ENCODE results near the gene INMT. TPM values are rescaled to one million over a fixed set of nuclear protein-coding genes. Genes with fewer than 3 reads are reported as not detected.

Gene INMT
- total and polyA plus RNA-seq, 10 donors = 3.2 to 40.3 (median 15.6) TPM

GRCh38 chr7:30789334-30789711 is 37.4 kb downstream of the INMT start:
- 37 to 84% (median 55%) methylated on average over 3 of the region's 3 CpGs for WGBS, 5 donors

GRCh38 chr7:30790356-30790755 is 38.4 kb downstream of the INMT start:
- intact Hi-C loops (cut with DNase I; ENCODE audit: low total_unique reads) = no loop called here
- Histone ChIP-seq H3K36me3 (peaks cover 0 to 41% (median 3%) of the 10 kb centered on the region in 6 donors), H3K27ac (no peak overlapping the region), H3K27me3 (replicated peaks in 1 of 7) (no peaks in the 10 kb centered on the region), H3K9me3 (no peaks in the 10 kb centered on the region), H3K4me3 (no peak overlapping the region), H3K4me1 (no peaks in the 10 kb centered on the region)
- WGBS, 5 donors = 83 to 90% (median 89%) methylated on average over 4 of the region's 4 CpGs
- no peak for TF ChIP-seq POLR2AphosphoS5 (IDR thresholded peaks at IDR 0.05)
- no peak for TF ChIP-seq POLR2A (IDR thresholded peaks at IDR 0.05)
- TF ChIP-seq, protein P1, sequence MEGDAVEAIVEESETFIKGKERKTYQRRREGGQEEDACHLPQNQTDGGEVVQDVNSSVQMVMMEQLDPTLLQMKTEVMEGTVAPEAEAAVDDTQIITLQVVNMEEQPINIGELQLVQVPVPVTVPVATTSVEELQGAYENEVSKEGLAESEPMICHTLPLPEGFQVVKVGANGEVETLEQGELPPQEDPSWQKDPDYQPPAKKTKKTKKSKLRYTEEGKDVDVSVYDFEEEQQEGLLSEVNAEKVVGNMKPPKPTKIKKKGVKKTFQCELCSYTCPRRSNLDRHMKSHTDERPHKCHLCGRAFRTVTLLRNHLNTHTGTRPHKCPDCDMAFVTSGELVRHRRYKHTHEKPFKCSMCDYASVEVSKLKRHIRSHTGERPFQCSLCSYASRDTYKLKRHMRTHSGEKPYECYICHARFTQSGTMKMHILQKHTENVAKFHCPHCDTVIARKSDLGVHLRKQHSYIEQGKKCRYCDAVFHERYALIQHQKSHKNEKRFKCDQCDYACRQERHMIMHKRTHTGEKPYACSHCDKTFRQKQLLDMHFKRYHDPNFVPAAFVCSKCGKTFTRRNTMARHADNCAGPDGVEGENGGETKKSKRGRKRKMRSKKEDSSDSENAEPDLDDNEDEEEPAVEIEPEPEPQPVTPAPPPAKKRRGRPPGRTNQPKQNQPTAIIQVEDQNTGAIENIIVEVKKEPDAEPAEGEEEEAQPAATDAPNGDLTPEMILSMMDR (IDR thresholded peaks at IDR 0.05 in 8 of 11, conservative IDR thresholded peaks at IDR 0.05 in 3 of 11) = no peak
- DNase-seq = no peak

More at GRCh38 chr7:30789334-30789711, 37.4 kb downstream of the INMT start:
- H3K27ac ChIP-seq = no peak overlapping the region
- H3K36me3 ChIP-seq = peaks cover 0 to 41% (median 3%) of the 10 kb centered on the region in 6 donors
- H3K9me3 ChIP-seq = no peaks in the 10 kb centered on the region
- no peak overlapping the region for H3K4me3 ChIP-seq
- H3K4me1 ChIP-seq = no peaks in the 10 kb centered on the region
- intact Hi-C loops (cut with DNase I; ENCODE audit: low total_unique reads) = no loop called here
- TF ChIP-seq POLR2A (IDR thresholded peaks at IDR 0.05) (no peak), POLR2AphosphoS5 (IDR thresholded peaks at IDR 0.05) (no peak)
- TF ChIP-seq, protein P1 (IDR thresholded peaks at IDR 0.05 in 8 of 11, conservative IDR thresholded peaks at IDR 0.05 in 3 of 11) = no peak
- H3K27me3 ChIP-seq (replicated peaks in 1 of 7) = no peaks in the 10 kb centered on the region
- no peak for DNase-seq

- no peaks in the 10 kb centered on the region for H3K9me3 ChIP-seq
- H3K27ac ChIP-seq = no peak overlapping the region
- no peak overlapping the region for H3K4me3 ChIP-seq
- DNase-seq = no peak
- H3K4me1 ChIP-seq = no peaks in the 10 kb centered on the region
- WGBS, 5 donors = 73 to 89% (median 83%) methylated on average over 9 to 10 of the region's 10 CpGs
- no peak for TF ChIP-seq POLR2A (IDR thresholded peaks at IDR 0.05)
- TF ChIP-seq POLR2AphosphoS5 (IDR thresholded peaks at IDR 0.05) = no peak
- TF ChIP-seq, protein P1 (IDR thresholded peaks at IDR 0.05 in 8 of 11, conservative IDR thresholded peaks at IDR 0.05 in 3 of 11) = no peak
- intact Hi-C loops (cut with DNase I; ENCODE audit: low total_unique reads) = no loop called here
- H3K36me3 ChIP-seq = peaks cover 0 to 36% (median 3%) of the 10 kb centered on the region in 6 donors
- no peaks in the 10 kb centered on the region for H3K27me3 ChIP-seq (replicated peaks in 1 of 7)
Measured at GRCh38 chr7:30791114-30791513, 39.2 kb downstream of the INMT start.

DNA sequence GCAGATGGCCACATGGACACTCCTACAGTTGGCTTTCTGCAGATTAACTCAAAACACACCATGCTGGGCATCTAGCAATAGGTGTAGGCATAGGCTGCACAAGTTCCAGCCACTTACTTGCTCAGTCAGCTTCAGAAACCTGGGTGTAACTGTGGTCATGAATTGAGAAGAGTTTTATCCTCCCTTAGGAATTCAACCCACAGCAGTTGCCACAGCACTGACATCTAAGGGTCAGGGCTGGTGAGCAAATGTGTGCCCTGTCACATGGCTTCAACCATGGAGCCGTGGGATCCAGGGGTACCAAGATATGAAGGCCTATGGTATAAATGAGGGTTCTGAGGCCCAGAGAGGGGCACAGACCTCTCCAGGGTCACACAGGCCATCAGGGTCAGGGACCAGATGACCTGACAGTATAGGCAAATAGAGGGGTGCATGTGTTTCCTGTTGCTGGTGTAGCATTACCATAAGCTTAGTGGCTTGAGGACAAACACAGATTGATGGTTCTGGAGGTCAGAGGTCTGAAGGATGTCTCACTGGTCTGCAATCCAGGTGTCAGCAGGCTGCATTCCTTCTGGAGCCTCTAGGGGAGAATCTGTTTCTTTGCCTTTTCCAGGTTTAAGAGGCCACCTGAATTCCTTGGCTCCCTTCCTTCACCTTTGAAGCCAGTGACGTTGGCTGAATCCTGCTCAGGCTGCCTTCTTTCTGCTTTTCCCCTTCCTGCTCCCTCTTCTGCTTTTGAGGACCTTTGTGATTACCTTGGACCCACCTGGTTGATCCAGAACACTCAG is 43.4 kb downstream of the INMT start:
- intact Hi-C loops (cut with DNase I; ENCODE audit: low total_unique reads) = no loop called here
- Histone ChIP-seq H3K36me3 (peaks cover 0 to 29% (median 3%) of the 10 kb centered on the region in 6 donors), H3K9me3 (no peaks in the 10 kb centered on the region), H3K4me1 (peaks cover 0 to 15% (median 0%) of the 10 kb centered on the region in 6 donors), H3K27ac (no peak overlapping the region), H3K4me3 (no peak overlapping the region), H3K27me3 (replicated peaks in 1 of 7) (no peaks in the 10 kb centered on the region)
- TF ChIP-seq POLR2A (IDR thresholded peaks at IDR 0.05) (no peak), POLR2AphosphoS5 (IDR thresholded peaks at IDR 0.05) (no peak)
- TF ChIP-seq, protein P1 (IDR thresholded peaks at IDR 0.05 in 8 of 11, conservative IDR thresholded peaks at IDR 0.05 in 3 of 11) = no peak
- no peak for DNase-seq
- WGBS, 5 donors = 48 to 70% (median 62%) methylated on average over 2 of the region's 2 CpGs
